BE2C (cell line): ENCODE results near the gene OPRD1.
A peak's percentile ranks its signal among the peaks of the same experiment; 100 is the strongest.
"Not testable (repeated sequence)": the region's sequence is repeated elsewhere in the genome, so short reads cannot be mapped to it uniquely, and the experiment has no call there.

Experiments
- DNase-seq: peaks from one replicate; pipeline ENCODE4 v3.0.0-alpha.2; 2020
- H3K27me3 ChIP-seq: fragments of 250-450 bp; sonication (Bioruptor Pico); 2 replicates; pipeline ENCODE4 v1.5.1; 2020; ENCODE audit warnings: mild to moderate bottlenecking
- H3K36me3 ChIP-seq: fragments of 250-450 bp; sonication (Bioruptor Pico); 2 replicates; pipeline ENCODE4 v1.5.1; 2020; ENCODE audit warnings: mild to moderate bottlenecking
- H3K4me1 ChIP-seq: fragments of 250-450 bp; sonication (Bioruptor Pico); 2 replicates; pipeline ENCODE4 v1.5.1; 2020
- H3K4me3 ChIP-seq: 2 replicates; pipeline ENCODE4 v1.5.1; 2011; ENCODE audit warnings: low read depth, low read length
- H3K9me3 ChIP-seq: fragments of 250-450 bp; sonication (Bioruptor Pico); 2 replicates; pipeline ENCODE4 v1.5.1; 2020
- TF ChIP-seq, protein P1 (sequence below): IDR thresholded peaks from 2 replicates; pipeline ENCODE4 v1.5.1; 2012; ENCODE audit warnings: mild to moderate bottlenecking, low read depth, low read length

OPRD1 gene

GRCh38 chr1:28819020-28819419 is 7.0 kb downstream of the OPRD1 start:
- no peak overlapping the region for H3K4me3 ChIP-seq
- peaks cover 11% of the 10 kb centered on the region for H3K4me1 ChIP-seq
- no peaks in the 10 kb centered on the region for H3K36me3 ChIP-seq
- H3K27me3 ChIP-seq, result no peaks in the 10 kb centered on the region
- DNase-seq, result no peak
- TF ChIP-seq, protein P1, sequence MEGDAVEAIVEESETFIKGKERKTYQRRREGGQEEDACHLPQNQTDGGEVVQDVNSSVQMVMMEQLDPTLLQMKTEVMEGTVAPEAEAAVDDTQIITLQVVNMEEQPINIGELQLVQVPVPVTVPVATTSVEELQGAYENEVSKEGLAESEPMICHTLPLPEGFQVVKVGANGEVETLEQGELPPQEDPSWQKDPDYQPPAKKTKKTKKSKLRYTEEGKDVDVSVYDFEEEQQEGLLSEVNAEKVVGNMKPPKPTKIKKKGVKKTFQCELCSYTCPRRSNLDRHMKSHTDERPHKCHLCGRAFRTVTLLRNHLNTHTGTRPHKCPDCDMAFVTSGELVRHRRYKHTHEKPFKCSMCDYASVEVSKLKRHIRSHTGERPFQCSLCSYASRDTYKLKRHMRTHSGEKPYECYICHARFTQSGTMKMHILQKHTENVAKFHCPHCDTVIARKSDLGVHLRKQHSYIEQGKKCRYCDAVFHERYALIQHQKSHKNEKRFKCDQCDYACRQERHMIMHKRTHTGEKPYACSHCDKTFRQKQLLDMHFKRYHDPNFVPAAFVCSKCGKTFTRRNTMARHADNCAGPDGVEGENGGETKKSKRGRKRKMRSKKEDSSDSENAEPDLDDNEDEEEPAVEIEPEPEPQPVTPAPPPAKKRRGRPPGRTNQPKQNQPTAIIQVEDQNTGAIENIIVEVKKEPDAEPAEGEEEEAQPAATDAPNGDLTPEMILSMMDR, result no peak
- no peaks in the 10 kb centered on the region for H3K9me3 ChIP-seq

DNA sequence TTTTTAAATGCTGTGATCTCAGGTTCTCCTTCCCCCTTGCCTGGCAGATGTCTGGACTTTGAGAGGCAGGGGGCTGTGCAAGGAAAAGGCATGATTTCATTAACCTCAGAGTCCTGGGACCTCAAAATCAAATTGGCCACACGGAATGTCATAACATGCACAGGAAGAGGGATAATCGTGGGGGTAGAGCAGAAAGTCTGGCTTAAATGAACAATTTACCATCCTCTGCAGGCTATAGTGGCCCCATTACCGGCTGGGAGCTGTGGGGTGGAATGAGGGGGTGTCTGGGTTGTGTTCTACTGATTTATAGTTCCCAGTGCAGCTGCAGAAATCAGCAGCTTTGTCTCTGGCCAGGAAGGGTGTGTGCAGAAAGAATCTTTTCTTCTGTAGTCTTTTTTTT is 10.8 kb downstream of the OPRD1 start:
- H3K27me3 ChIP-seq, result no peaks in the 10 kb centered on the region
- peaks cover 5% of the 10 kb centered on the region for H3K4me1 ChIP-seq
- H3K9me3 ChIP-seq, result no peaks in the 10 kb centered on the region
- DNase-seq, result peak; percentile 66
- H3K36me3 ChIP-seq, result peaks cover 3% of the 10 kb centered on the region; the same call in 1 of the 2 replicates
- TF ChIP-seq, protein P1, result no peak
- no peak overlapping the region for H3K4me3 ChIP-seq

DNA sequence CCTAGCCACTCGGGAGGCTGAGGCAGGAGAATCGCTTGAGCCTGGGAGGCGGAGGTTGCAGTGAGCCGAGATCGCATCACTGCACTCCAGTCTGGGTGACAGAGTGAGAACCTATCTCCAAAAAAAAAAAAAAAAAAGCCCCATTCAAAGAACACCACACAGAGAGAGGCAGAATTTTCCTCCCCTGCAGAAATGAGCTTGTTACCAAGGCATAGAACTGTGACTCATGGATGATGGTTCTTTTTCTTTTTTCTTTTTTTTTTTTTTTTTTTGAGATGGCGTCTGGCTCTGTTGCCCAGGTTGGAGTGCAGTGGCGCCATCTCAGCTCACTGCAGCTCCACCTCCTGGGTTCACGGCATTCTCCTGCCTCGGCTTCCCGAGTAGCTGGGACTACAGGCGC is 12.1 kb downstream of the OPRD1 start:
- H3K27me3 ChIP-seq, DNase-seq, H3K36me3 ChIP-seq, H3K4me1 ChIP-seq, H3K9me3 ChIP-seq, H3K4me3 ChIP-seq: not testable (repeated sequence)

GRCh38 chr1:28828227-28828858 is 16.4 kb downstream of the OPRD1 start:
- not testable (repeated sequence) for H3K27me3 ChIP-seq, H3K4me3 ChIP-seq, H3K36me3 ChIP-seq, DNase-seq, H3K9me3 ChIP-seq
- peaks cover 20% of the 10 kb centered on the region for H3K4me1 ChIP-seq

- Histone ChIP-seq H3K4me1 (peaks cover 36% of the 10 kb centered on the region), H3K36me3 (peaks cover 4% of the 10 kb centered on the region; the same call in 1 of the 2 replicates), H3K4me3 (no peak overlapping the region), H3K27me3 (no peaks in the 10 kb centered on the region), H3K9me3 (no peaks in the 10 kb centered on the region)
- DNase-seq, result peak; percentile 92
- TF ChIP-seq, protein P1, result no peak
These were observed 18.8 kb downstream of the OPRD1 start for GRCh38 chr1:28830814-28831213.

- no peaks in the 10 kb centered on the region for H3K27me3 ChIP-seq
- no peaks in the 10 kb centered on the region for H3K9me3 ChIP-seq
- no peak for DNase-seq
- peaks cover 4% of the 10 kb centered on the region; the same call in 1 of the 2 replicates for H3K36me3 ChIP-seq
- no peak overlapping the region for H3K4me3 ChIP-seq
- H3K4me1 ChIP-seq, result peaks cover 36% of the 10 kb centered on the region
- TF ChIP-seq, protein P1, result no peak
These were observed 21.0 kb downstream of the OPRD1 start for GRCh38 chr1:28832966-28833365.

GRCh38 chr1:28833381-28833780 is 21.4 kb downstream of the OPRD1 start:
- no peak for DNase-seq
- Histone ChIP-seq H3K27me3 (no peaks in the 10 kb centered on the region), H3K4me1 (peaks cover 36% of the 10 kb centered on the region), H3K9me3 (no peaks in the 10 kb centered on the region), H3K4me3 (no peak overlapping the region), H3K36me3 (peaks cover 4% of the 10 kb centered on the region; the same call in 1 of the 2 replicates)
- TF ChIP-seq, protein P1, result no peak
